SU-DHL-6 (cell line): ENCODE measurements around the gene MCM9.

Source experiments
- H2AFZ ChIP-seq: fragments of 200-600 bp; sonication (generic); 2 replicates; pipeline ENCODE4 v1.6.1; 2014; ENCODE audit warnings: low read depth, mild to moderate bottlenecking, moderate library complexity, mixed read lengths, antibody characterized with exemption, low read length; ENCODE audit not compliant: severe bottlenecking
- H3F3A ChIP-seq: fragments of 200-600 bp; shearing (Covaris generic); 2 replicates; pipeline ENCODE4 v1.6.0; 2016; ENCODE audit warnings: antibody characterized with exemption, mild to moderate bottlenecking; ENCODE audit not compliant: insufficient read depth
- H3K27ac ChIP-seq: fragments of 200-600 bp; sonication (generic); 2 replicates; pipeline ENCODE4 v1.5.1; 2016; ENCODE audit warnings: low read depth, mild to moderate bottlenecking, low read length, moderate library complexity, mixed read lengths
- H3K27me3 ChIP-seq: fragments of 200-600 bp; sonication (generic), shearing (Covaris generic); 2 replicates; pipeline ENCODE4 v1.6.0; 2014; ENCODE audit warnings: mild to moderate bottlenecking, low read length
- H3K36me3 ChIP-seq: fragments of 200-600 bp; sonication (generic); 2 replicates; pipeline ENCODE4 v1.6.1; 2014; ENCODE audit warnings: mild to moderate bottlenecking, low read length, mixed read lengths
- H3K4me2 ChIP-seq: fragments of 300-600, 200-600 bp; shearing (Covaris generic), sonication (generic); 2 replicates; pipeline ENCODE4 v1.6.0; 2014; ENCODE audit warnings: low read length, low read depth, mild to moderate bottlenecking; ENCODE audit not compliant: poor library complexity, severe bottlenecking
- H3K4me3 ChIP-seq: fragments of 200-600 bp; sonication (generic); 2 replicates; pipeline ENCODE4 v1.5.1; 2014; ENCODE audit warnings: antibody characterized with exemption, low read length, mild to moderate bottlenecking, mixed read lengths; ENCODE audit not compliant: insufficient read depth, poor library complexity, severe bottlenecking
- H3K79me2 ChIP-seq: fragments of 200-600 bp; sonication (generic); 2 replicates; pipeline ENCODE4 v1.6.1; 2014; ENCODE audit warnings: mild to moderate bottlenecking, low read length, moderate library complexity; ENCODE audit not compliant: insufficient read depth
- H3K9ac ChIP-seq: fragments of 200-600 bp; sonication (generic); 2 replicates; pipeline ENCODE4 v1.7.0; 2014; ENCODE audit warnings: mild to moderate bottlenecking, low read length
- H3K9me2 ChIP-seq: fragments of 200-600 bp; sonication (generic); replicated peaks from 2 replicates; pipeline ENCODE4 v1.6.1; 2014; ENCODE audit warnings: low read length; ENCODE audit not compliant: insufficient read depth
- H3K9me3 ChIP-seq: fragments of 200-600 bp; sonication (generic); 2 replicates; pipeline ENCODE4 v1.6.1; 2014; ENCODE audit warnings: low read length, mixed read lengths; ENCODE audit not compliant: insufficient read depth
- H4K20me1 ChIP-seq: fragments of 200-600 bp; sonication (generic); 2 replicates; pipeline ENCODE4 v1.6.1; 2014; ENCODE audit warnings: low read depth, mild to moderate bottlenecking, antibody characterized with exemption, low read length, moderate library complexity, mixed read lengths
- CTCF ChIP-seq: fragments of 200-600 bp; sonication (generic); IDR thresholded peaks from one replicate; pipeline ENCODE4 v1.5.1; 2017; ENCODE audit warnings: antibody characterized with exemption, mild to moderate bottlenecking, low read length, moderate library complexity; ENCODE audit not compliant: insufficient read depth, poor library complexity, severe bottlenecking
- EZH2phosphoT487 ChIP-seq: fragments of 200-600 bp; sonication (generic), shearing (Covaris generic); conservative IDR thresholded peaks from 2 replicates; pipeline ENCODE4 v1.6.1; 2018; ENCODE audit warnings: mild to moderate bottlenecking, antibody characterized with exemption, low read length, moderate library complexity, mixed read lengths

Gene MCM9

GRCh38 chr6:118902726-118903125 is 32.2 kb downstream of the MCM9 start:
- H3K9me3 ChIP-seq, result no peaks in the 10 kb centered on the region
- peaks cover under 1% of the 10 kb centered on the region; the same call in 1 of the 2 replicates for H4K20me1 ChIP-seq
- H3K9ac ChIP-seq, result no peak overlapping the region
- H2AFZ ChIP-seq, result no peak overlapping the region
- peaks cover 41% of the 10 kb centered on the region for H3K36me3 ChIP-seq
- H3K79me2 ChIP-seq, result peaks cover 67% of the 10 kb centered on the region
- TF ChIP-seq CTCF (no peak), EZH2phosphoT487 (no peak)
- no peak overlapping the region for H3K4me2 ChIP-seq
- H3K27ac ChIP-seq, result 0 out of 2 replicates have a peak overlapping the region, but pooled peaks have one; percentile 8
- H3K4me3 ChIP-seq, result no peak overlapping the region
- no peaks in the 10 kb centered on the region for H3K9me2 ChIP-seq
- no peaks in the 10 kb centered on the region for H3K27me3 ChIP-seq
- peaks cover 7% of the 10 kb centered on the region for H3F3A ChIP-seq

DNA sequence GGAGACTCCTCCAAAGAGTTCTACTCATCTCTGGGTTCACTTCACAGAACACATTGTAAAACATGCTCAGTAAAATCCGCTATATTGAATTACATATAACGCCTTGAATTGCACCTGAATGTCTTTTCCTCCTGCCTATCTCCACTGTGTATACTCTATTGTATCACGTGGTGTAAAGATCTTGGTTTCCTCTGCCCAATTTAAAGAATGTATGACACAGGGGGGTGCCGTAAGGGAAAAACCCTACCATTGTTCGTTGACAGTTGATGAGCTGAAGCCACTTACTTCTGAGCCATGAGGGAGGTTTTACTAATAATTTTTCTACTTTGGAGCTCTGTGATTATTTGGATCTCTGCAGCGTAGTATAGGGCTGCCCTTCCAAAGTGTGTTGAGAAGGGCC is 35.0 kb downstream of the MCM9 start:
- Histone ChIP-seq H3K9ac (no peak overlapping the region), H3K9me2 (no peaks in the 10 kb centered on the region), H3K36me3 (peaks cover 25% of the 10 kb centered on the region; the same call in 1 of the 2 replicates), H2AFZ (no peak overlapping the region), H3K27me3 (no peaks in the 10 kb centered on the region), H3K79me2 (peaks cover 93% of the 10 kb centered on the region), H4K20me1 (peaks cover 3% of the 10 kb centered on the region; the same call in 1 of the 2 replicates), H3K27ac (no peak overlapping the region), H3K4me2 (no peak overlapping the region), H3K9me3 (no peaks in the 10 kb centered on the region), H3F3A (0 out of 2 replicates have a peak, but pooled peaks cover 6% of the 10 kb centered on the region), H3K4me3 (no peak overlapping the region)
- TF ChIP-seq CTCF (no peak), EZH2phosphoT487 (no peak)

GRCh38 chr6:118897386-118897785 is 37.6 kb downstream of the MCM9 start:
- Histone ChIP-seq H3K27ac (no peak overlapping the region), H3K4me3 (no peak overlapping the region), H3K79me2 (peaks cover 86% of the 10 kb centered on the region), H4K20me1 (peaks cover 3% of the 10 kb centered on the region; the same call in 1 of the 2 replicates), H2AFZ (no peak overlapping the region), H3K9me3 (no peaks in the 10 kb centered on the region), H3K36me3 (peaks cover 21% of the 10 kb centered on the region; the same call in 1 of the 2 replicates), H3K9me2 (no peaks in the 10 kb centered on the region), H3F3A (peaks cover 27% of the 10 kb centered on the region; the same call in 1 of the 2 replicates), H3K9ac (peak overlapping the region; percentile 15; the same call in 1 of the 2 replicates), H3K27me3 (no peaks in the 10 kb centered on the region), H3K4me2 (peak overlapping the region; percentile 96)
- no peak for TF ChIP-seq CTCF
- TF ChIP-seq EZH2phosphoT487, result no peak
